Karpas-422 (cell line): ENCODE results near the gene DNMT3A. TPM values are rescaled to one million over a fixed set of nuclear protein-coding genes. Genes with fewer than 3 reads are reported as not detected.
A peak's percentile ranks its signal among the peaks of the same experiment; 100 is the strongest.

Source experiments
- DNase-seq: peaks from one replicate; pipeline ENCODE4 v3.0.0-alpha.2; 2015
- H2AFZ ChIP-seq: fragments of 200-600 bp; sonication (generic); 2 replicates; pipeline ENCODE4 v1.6.1; 2014; ENCODE audit warnings: antibody characterized with exemption, low read length, mixed read lengths
- H3K27ac ChIP-seq: fragments of 200-600 bp; sonication (generic); 2 replicates; pipeline ENCODE4 v1.5.1; 2014; ENCODE audit warnings: mild to moderate bottlenecking, low read length, moderate library complexity
- H3K27me3 ChIP-seq: fragments of 200-600 bp; sonication (generic); 2 replicates; pipeline ENCODE4 v1.6.1; 2014; ENCODE audit warnings: low read length, mixed read lengths
- H3K36me3 ChIP-seq: fragments of 200-600 bp; sonication (generic); 2 replicates; pipeline ENCODE4 v1.6.1; 2014; ENCODE audit warnings: low read length, mixed read lengths; ENCODE audit not compliant: insufficient read depth
- H3K4me1 ChIP-seq: fragments of 200-600 bp; sonication (generic); 2 replicates; pipeline ENCODE4 v1.6.1; 2014; ENCODE audit warnings: mild to moderate bottlenecking, low read length, mixed read lengths
- H3K4me2 ChIP-seq: fragments of 200-600 bp; sonication (generic); 2 replicates; pipeline ENCODE4 v1.6.1; 2014; ENCODE audit warnings: low read length, low read depth, mild to moderate bottlenecking; ENCODE audit not compliant: poor library complexity, severe bottlenecking
- H3K4me3 ChIP-seq: fragments of 200-600 bp; sonication (generic); 2 replicates; pipeline ENCODE4 v1.5.1; 2014; ENCODE audit warnings: mild to moderate bottlenecking, antibody characterized with exemption, low read length, mixed read lengths
- H3K79me2 ChIP-seq: fragments of 200-600 bp; sonication (generic); 2 replicates; pipeline ENCODE4 v1.6.1; 2014; ENCODE audit warnings: mild to moderate bottlenecking, low read length, mixed read lengths
- H3K9ac ChIP-seq: fragments of 200-600 bp; sonication (generic); 2 replicates; pipeline ENCODE4 v1.6.0; 2014; ENCODE audit warnings: low read length
- H3K9me2 ChIP-seq: fragments of 200-600 bp; sonication (generic), shearing (Covaris generic); replicated peaks from 2 replicates; pipeline ENCODE4 v1.6.0; 2014; ENCODE audit warnings: mild to moderate bottlenecking, low read length, moderate library complexity; ENCODE audit not compliant: insufficient read depth
- H3K9me3 ChIP-seq: fragments of 300-700, 200-600 bp; sonication (generic); 2 replicates; pipeline ENCODE4 v1.6.1; 2014; ENCODE audit warnings: low read length, mixed read lengths
- H4K20me1 ChIP-seq: fragments of 200-600 bp; sonication (generic); 2 replicates; pipeline ENCODE4 v1.6.1; 2014; ENCODE audit warnings: mild to moderate bottlenecking, antibody characterized with exemption, low read length, low read depth; ENCODE audit not compliant: insufficient read depth
- total RNA-seq: library from RNA; depleted of rRNA; stranded (reverse); fragments of >200 nt; shearing (Covaris generic); gene quantifications from 2 replicates; pipeline ENCODE4 v1.2.3, GENCODE V29; 2014; ENCODE audit warnings: low replicate concordance

Gene DNMT3A
- total RNA-seq, 1 experiment from 2014 or later = 0.97 TPM

GRCh38 chr2:25301453-25302352 is 40.0 kb downstream of the DNMT3A start:
- Histone ChIP-seq H3K9me3 (no peaks in the 10 kb centered on the region), H3K4me1 (peaks cover 50% of the 10 kb centered on the region), H2AFZ (no peak overlapping the region), H3K4me2 (peak overlapping the region; percentile 50), H3K9me2 (no peaks in the 10 kb centered on the region), H4K20me1 (peaks cover 46% of the 10 kb centered on the region), H3K79me2 (no peaks in the 10 kb centered on the region), H3K36me3 (no peaks in the 10 kb centered on the region), H3K4me3 (peak overlapping the region; percentile 32; the same call in 1 of the 2 replicates), H3K9ac (no peak overlapping the region), H3K27ac (no peak overlapping the region), H3K27me3 (no peaks in the 10 kb centered on the region; the same call in 1 of the 2 replicates)
- DNase-seq = peak; percentile 95

GRCh38 chr2:25300001-25300400 is 41.7 kb downstream of the DNMT3A start:
- H3K27ac ChIP-seq = no peak overlapping the region
- no peak overlapping the region for H3K4me2 ChIP-seq
- no peaks in the 10 kb centered on the region for H3K9me3 ChIP-seq
- no peaks in the 10 kb centered on the region; the same call in 1 of the 2 replicates for H3K27me3 ChIP-seq
- no peaks in the 10 kb centered on the region for H3K79me2 ChIP-seq
- H3K4me1 ChIP-seq = peaks cover 45% of the 10 kb centered on the region
- no peak overlapping the region for H3K4me3 ChIP-seq
- H4K20me1 ChIP-seq = peaks cover 31% of the 10 kb centered on the region
- H3K9me2 ChIP-seq = no peaks in the 10 kb centered on the region
- H2AFZ ChIP-seq = no peak overlapping the region
- no peak overlapping the region for H3K9ac ChIP-seq
- no peaks in the 10 kb centered on the region for H3K36me3 ChIP-seq
- DNase-seq = no peak

- DNase-seq = no peak
- Histone ChIP-seq H3K36me3 (no peaks in the 10 kb centered on the region), H3K79me2 (no peaks in the 10 kb centered on the region), H3K4me2 (no peak overlapping the region), H2AFZ (no peak overlapping the region), H3K27ac (no peak overlapping the region), H3K9ac (no peak overlapping the region), H3K4me1 (peaks cover 46% of the 10 kb centered on the region), H3K27me3 (no peaks in the 10 kb centered on the region), H4K20me1 (peaks cover 20% of the 10 kb centered on the region), H3K4me3 (no peak overlapping the region), H3K9me3 (no peaks in the 10 kb centered on the region), H3K9me2 (no peaks in the 10 kb centered on the region)
Observed at GRCh38 chr2:25298776-25299431, 42.8 kb downstream of the DNMT3A start.

- Histone ChIP-seq H3K9ac (no peak overlapping the region), H3K36me3 (no peaks in the 10 kb centered on the region), H3K27me3 (no peaks in the 10 kb centered on the region), H3K4me1 (peaks cover 37% of the 10 kb centered on the region), H3K79me2 (no peaks in the 10 kb centered on the region), H3K9me3 (no peaks in the 10 kb centered on the region), H4K20me1 (peaks cover 11% of the 10 kb centered on the region), H2AFZ (no peak overlapping the region), H3K9me2 (no peaks in the 10 kb centered on the region), H3K4me2 (no peak overlapping the region), H3K27ac (no peak overlapping the region), H3K4me3 (no peak overlapping the region)
- no peak for DNase-seq
Observed at GRCh38 chr2:25297738-25298137, 44.0 kb downstream of the DNMT3A start.

GRCh38 chr2:25295621-25296020 is 46.1 kb downstream of the DNMT3A start:
- Histone ChIP-seq H4K20me1 (no peaks in the 10 kb centered on the region), H3K36me3 (no peaks in the 10 kb centered on the region), H3K9ac (peak overlapping the region; percentile 54), H3K9me3 (no peaks in the 10 kb centered on the region), H3K4me1 (peaks cover 16% of the 10 kb centered on the region), H3K9me2 (no peaks in the 10 kb centered on the region), H3K4me3 (peak overlapping the region; percentile 30; the same call in 1 of the 2 replicates), H2AFZ (peak overlapping the region; percentile 94), H3K27me3 (no peaks in the 10 kb centered on the region), H3K27ac (no peak overlapping the region), H3K4me2 (peak overlapping the region; percentile 62), H3K79me2 (no peaks in the 10 kb centered on the region)
- no peak for DNase-seq

- Histone ChIP-seq H3K9ac (peak overlapping the region; percentile 54), H4K20me1 (no peaks in the 10 kb centered on the region), H3K79me2 (no peaks in the 10 kb centered on the region), H3K27ac (no peak overlapping the region), H3K4me3 (peak overlapping the region; percentile 30; the same call in 1 of the 2 replicates), H3K9me2 (no peaks in the 10 kb centered on the region), H3K9me3 (no peaks in the 10 kb centered on the region), H2AFZ (peak overlapping the region; percentile 94), H3K36me3 (no peaks in the 10 kb centered on the region), H3K4me1 (peaks cover 16% of the 10 kb centered on the region), H3K27me3 (no peaks in the 10 kb centered on the region), H3K4me2 (peak overlapping the region; percentile 62)
- peak; percentile 91 for DNase-seq
Observed at GRCh38 chr2:25294573-25295462, 46.9 kb downstream of the DNMT3A start.

GRCh38 chr2:25293958-25294562 is 47.7 kb downstream of the DNMT3A start:
- H3K9me3 ChIP-seq = no peaks in the 10 kb centered on the region
- H3K9ac ChIP-seq = no peak overlapping the region
- H3K36me3 ChIP-seq = no peaks in the 10 kb centered on the region
- no peaks in the 10 kb centered on the region for H3K79me2 ChIP-seq
- no peak for DNase-seq
- H3K27ac ChIP-seq = no peak overlapping the region
- peaks cover 16% of the 10 kb centered on the region for H3K4me1 ChIP-seq
- H3K4me2 ChIP-seq = no peak overlapping the region
- H3K9me2 ChIP-seq = no peaks in the 10 kb centered on the region
- no peak overlapping the region for H3K4me3 ChIP-seq
- no peaks in the 10 kb centered on the region for H3K27me3 ChIP-seq
- H2AFZ ChIP-seq = no peak overlapping the region
- H4K20me1 ChIP-seq = no peaks in the 10 kb centered on the region
